HepG2 (cell line): ENCODE measurements around the gene CCDC170. TPM values are rescaled to one million over a fixed set of nuclear protein-coding genes. Genes with fewer than 3 reads are reported as not detected.

Experiments
- BORCS8-MEF2B ChIP-seq: sonication (generic); formaldehyde crosslinking; IDR thresholded peaks from 2 replicates; pipeline ENCODE4 v1.8.0; 2022; ENCODE audit warnings: mild to moderate bottlenecking, missing genetic modification reagents
- ELF4 ChIP-seq: sonication (generic); formaldehyde crosslinking; IDR thresholded peaks from 2 replicates; pipeline ENCODE4 v1.5.0; 2020; ENCODE audit warnings: missing genetic modification reagents, mild to moderate bottlenecking, moderate library complexity, borderline replicate concordance
- HNRNPK ChIP-seq: fragments of 200-400 bp; formaldehyde crosslinking; IDR thresholded peaks from 2 replicates; pipeline ENCODE4 v1.6.1; 2018; ENCODE audit warnings: low read length, low read depth, moderate library complexity, mild to moderate bottlenecking; ENCODE audit not compliant: poor library complexity, severe bottlenecking
- IKZF4 ChIP-seq: sonication (generic); formaldehyde crosslinking; IDR thresholded peaks from 2 replicates; pipeline ENCODE4 v1.5.1; 2020; ENCODE audit warnings: borderline replicate concordance, mild to moderate bottlenecking, low read depth, missing genetic modification reagents; ENCODE audit errors: not compliant biosample characterization
- POLR2AphosphoS2 ChIP-seq: IDR thresholded peaks from 2 replicates; pipeline ENCODE4 v1.6.1; 2011; ENCODE audit warnings: low read depth, low read length, improper control_type of control experiment
- RARA ChIP-seq: IDR thresholded peaks from 2 replicates; pipeline ENCODE4 v1.6.1; 2016; ENCODE audit warnings: missing genetic modification reagents, missing compliant biosample characterization
- RXRA ChIP-seq: sonication (generic); formaldehyde crosslinking; IDR thresholded peaks from 2 replicates; pipeline ENCODE4 v1.5.1; 2020; ENCODE audit warnings: missing genetic modification reagents
- SIX4 ChIP-seq: sonication (generic); formaldehyde crosslinking; IDR thresholded peaks from 2 replicates; pipeline ENCODE4 v1.4.0; 2020; ENCODE audit warnings: missing genetic modification reagents
- SOX13 ChIP-seq, 3 experiments: fragments of 450-650 bp in 1 of 3; sonication (generic) in 1 of 3; formaldehyde crosslinking in 1 of 3; IDR thresholded peaks in 2 of 3; conservative IDR thresholded peaks in 1 of 3; 2 replicates each; pipeline versions ENCODE4 v1.5.0 to v1.6.1; 2016 to 2020; ENCODE audit warnings: antibody characterized with exemption in 1 of 3, mild to moderate bottlenecking in 1 of 3, missing compliant biosample characterization in 1 of 3, missing genetic modification reagents in 1 of 3, moderate library complexity in 1 of 3
- ZC3H13 ChIP-seq: sonication (generic); formaldehyde crosslinking; IDR thresholded peaks from 2 replicates; pipeline ENCODE4 v1.8.1; 2023; ENCODE audit warnings: mild to moderate bottlenecking, missing genetic modification reagents, moderate library complexity
- ZNF138 ChIP-seq: sonication (generic); formaldehyde crosslinking; IDR thresholded peaks from 2 replicates; pipeline ENCODE4 v1.5.0; 2020; ENCODE audit warnings: mild to moderate bottlenecking, low read depth, missing genetic modification reagents
- ZNF225 ChIP-seq: sonication (generic); formaldehyde crosslinking; IDR thresholded peaks from 2 replicates; pipeline ENCODE4 v1.4.0; 2020; ENCODE audit warnings: mild to moderate bottlenecking, missing genetic modification reagents
- ZNF367 ChIP-seq: sonication (generic); formaldehyde crosslinking; IDR thresholded peaks from 2 replicates; pipeline ENCODE4 v1.4.0; 2020; ENCODE audit warnings: missing genetic modification reagents, borderline replicate concordance
- ZNF558 ChIP-seq: sonication (generic); formaldehyde crosslinking; IDR thresholded peaks from 2 replicates; pipeline ENCODE4 v1.9.0; 2022; ENCODE audit warnings: mild to moderate bottlenecking, missing genetic modification reagents, borderline replicate concordance
- ZNF615 ChIP-seq: sonication (generic); formaldehyde crosslinking; IDR thresholded peaks from 2 replicates; pipeline ENCODE4 v1.5.0; 2020; ENCODE audit warnings: mild to moderate bottlenecking, missing genetic modification reagents, borderline replicate concordance
- ZNF792 ChIP-seq: IDR thresholded peaks from 2 replicates; pipeline ENCODE4 v1.6.1; 2016
- polyA plus RNA-seq, 8 experiments: library from polyadenylated mRNA; depleted of rRNA in 3 of 8; stranded (reverse) in 7 of 8; unstranded in 1 of 8; fragments of >200 nt; fragmentation: Illumina TruSeq in 4 of 8; extraction: Trizol in 4 of 8; gene quantifications; 2 replicates each; pipeline versions ENCODE4 v1.2.1 to v1.2.3, GENCODE V29; 2011 to 2016; ENCODE audit warnings: low read depth in 4 of 8, missing spikeins in 1 of 8, mixed read lengths in 1 of 8; ENCODE audit not compliant: insufficient read depth in 1 of 8
- total RNA-seq, 5 experiments: library from RNA; depleted of rRNA; stranded (reverse); fragments of >200 nt; fragmentation: Illumina TruSeq; extraction: Trizol; gene quantifications; 2 replicates each; pipeline ENCODE4 v1.2.3, GENCODE V29; 2016; ENCODE audit warnings: low read depth in 1 of 5
- TF ChIP-seq, protein P1 (sequence below): IDR thresholded peaks from 2 replicates; pipeline ENCODE4 v1.6.1; 2018; ENCODE audit warnings: missing genetic modification reagents, mild to moderate bottlenecking, missing compliant biosample characterization
- TF ChIP-seq, protein P2 (sequence below): sonication (generic); formaldehyde crosslinking; IDR thresholded peaks from 2 replicates; pipeline ENCODE4 v1.5.1; 2020; ENCODE audit warnings: missing genetic modification reagents, mild to moderate bottlenecking, borderline replicate concordance
- TF ChIP-seq, protein P3 (sequence below): sonication (generic); formaldehyde crosslinking; IDR thresholded peaks from 2 replicates; pipeline ENCODE4 v1.4.0; 2020; ENCODE audit warnings: missing genetic modification reagents, borderline replicate concordance

The CCDC170 gene
- total and polyA plus RNA-seq, 2 of the 13 experiments (the other 11 are each of a cell fraction or from before 2014, with no cell fraction given) = 0.90 to 5.1 TPM

DNA sequence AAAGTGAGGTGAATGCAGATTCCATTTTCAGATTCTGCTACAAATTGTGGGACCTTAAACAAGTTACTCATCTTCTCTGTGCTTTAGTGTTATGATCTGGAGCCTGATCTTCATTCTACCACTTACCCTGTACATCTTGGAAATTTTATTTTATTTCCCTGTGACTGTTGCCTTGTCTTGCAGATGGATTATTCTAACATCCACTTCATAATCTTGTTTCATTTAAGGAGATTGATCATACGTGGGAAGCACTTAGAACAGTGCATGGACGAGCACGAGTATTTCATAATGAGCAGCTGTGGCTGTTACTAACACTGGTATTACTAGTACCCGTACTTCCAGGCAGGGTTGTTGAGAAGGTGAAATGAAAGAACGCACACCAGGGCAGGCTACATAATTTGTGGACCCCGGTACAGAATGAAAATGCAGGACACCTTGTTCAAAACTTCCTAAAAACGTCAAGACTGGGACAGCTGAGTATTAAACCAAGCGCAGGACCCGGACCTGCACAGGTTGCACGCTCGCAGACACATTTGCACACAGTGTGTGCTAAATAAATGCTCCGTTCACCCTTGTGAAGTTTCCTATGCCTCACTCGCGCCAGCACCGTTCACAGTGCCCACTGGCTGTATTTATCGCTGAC, 535 bp upstream of the CCDC170 start (continued):
- TF ChIP-seq ZNF138 (CRISPR knock-in tag) (no peak), POLR2AphosphoS2 (no peak), ZNF792 (no peak), BORCS8-MEF2B (CRISPR knock-in tag) (no peak), RXRA (CRISPR knock-in tag) (no peak; the same call in 1 of the 2 replicates), ZNF367 (CRISPR knock-in tag) (no peak), ELF4 (CRISPR knock-in tag) (no peak), RARA (CRISPR knock-in tag) (no peak), HNRNPK (no peak), ZNF558 (CRISPR knock-in tag) (no peak), SOX13 (IDR thresholded peaks at IDR 0.05) (no peak), SOX13 (CRISPR knock-in tag; conservative IDR thresholded peaks at IDR 0.05 in 1 of 2, IDR thresholded peaks at IDR 0.05 in 1 of 2) (no peak), SIX4 (CRISPR knock-in tag) (no peak), IKZF4 (no peak), ZC3H13 (CRISPR knock-in tag) (peak; percentile 30; the same call in 1 of the 2 replicates), ZNF225 (CRISPR knock-in tag) (no peak), ZNF615 (CRISPR knock-in tag) (no peak)
- TF ChIP-seq, protein P1, sequence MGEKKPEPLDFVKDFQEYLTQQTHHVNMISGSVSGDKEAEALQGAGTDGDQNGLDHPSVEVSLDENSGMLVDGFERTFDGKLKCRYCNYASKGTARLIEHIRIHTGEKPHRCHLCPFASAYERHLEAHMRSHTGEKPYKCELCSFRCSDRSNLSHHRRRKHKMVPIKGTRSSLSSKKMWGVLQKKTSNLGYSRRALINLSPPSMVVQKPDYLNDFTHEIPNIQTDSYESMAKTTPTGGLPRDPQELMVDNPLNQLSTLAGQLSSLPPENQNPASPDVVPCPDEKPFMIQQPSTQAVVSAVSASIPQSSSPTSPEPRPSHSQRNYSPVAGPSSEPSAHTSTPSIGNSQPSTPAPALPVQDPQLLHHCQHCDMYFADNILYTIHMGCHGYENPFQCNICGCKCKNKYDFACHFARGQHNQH (CRISPR knock-in tag) = no peak
- TF ChIP-seq, protein P2, sequence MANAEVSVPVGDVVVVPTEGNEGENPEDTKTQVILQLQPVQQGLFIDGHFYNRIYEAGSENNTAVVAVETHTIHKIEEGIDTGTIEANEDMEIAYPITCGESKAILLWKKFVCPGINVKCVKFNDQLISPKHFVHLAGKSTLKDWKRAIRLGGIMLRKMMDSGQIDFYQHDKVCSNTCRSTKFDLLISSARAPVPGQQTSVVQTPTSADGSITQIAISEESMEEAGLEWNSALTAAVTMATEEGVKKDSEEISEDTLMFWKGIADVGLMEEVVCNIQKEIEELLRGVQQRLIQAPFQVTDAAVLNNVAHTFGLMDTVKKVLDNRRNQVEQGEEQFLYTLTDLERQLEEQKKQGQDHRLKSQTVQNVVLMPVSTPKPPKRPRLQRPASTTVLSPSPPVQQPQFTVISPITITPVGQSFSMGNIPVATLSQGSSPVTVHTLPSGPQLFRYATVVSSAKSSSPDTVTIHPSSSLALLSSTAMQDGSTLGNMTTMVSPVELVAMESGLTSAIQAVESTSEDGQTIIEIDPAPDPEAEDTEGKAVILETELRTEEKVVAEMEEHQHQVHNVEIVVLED (CRISPR knock-in tag) = no peak
- TF ChIP-seq, protein P3, sequence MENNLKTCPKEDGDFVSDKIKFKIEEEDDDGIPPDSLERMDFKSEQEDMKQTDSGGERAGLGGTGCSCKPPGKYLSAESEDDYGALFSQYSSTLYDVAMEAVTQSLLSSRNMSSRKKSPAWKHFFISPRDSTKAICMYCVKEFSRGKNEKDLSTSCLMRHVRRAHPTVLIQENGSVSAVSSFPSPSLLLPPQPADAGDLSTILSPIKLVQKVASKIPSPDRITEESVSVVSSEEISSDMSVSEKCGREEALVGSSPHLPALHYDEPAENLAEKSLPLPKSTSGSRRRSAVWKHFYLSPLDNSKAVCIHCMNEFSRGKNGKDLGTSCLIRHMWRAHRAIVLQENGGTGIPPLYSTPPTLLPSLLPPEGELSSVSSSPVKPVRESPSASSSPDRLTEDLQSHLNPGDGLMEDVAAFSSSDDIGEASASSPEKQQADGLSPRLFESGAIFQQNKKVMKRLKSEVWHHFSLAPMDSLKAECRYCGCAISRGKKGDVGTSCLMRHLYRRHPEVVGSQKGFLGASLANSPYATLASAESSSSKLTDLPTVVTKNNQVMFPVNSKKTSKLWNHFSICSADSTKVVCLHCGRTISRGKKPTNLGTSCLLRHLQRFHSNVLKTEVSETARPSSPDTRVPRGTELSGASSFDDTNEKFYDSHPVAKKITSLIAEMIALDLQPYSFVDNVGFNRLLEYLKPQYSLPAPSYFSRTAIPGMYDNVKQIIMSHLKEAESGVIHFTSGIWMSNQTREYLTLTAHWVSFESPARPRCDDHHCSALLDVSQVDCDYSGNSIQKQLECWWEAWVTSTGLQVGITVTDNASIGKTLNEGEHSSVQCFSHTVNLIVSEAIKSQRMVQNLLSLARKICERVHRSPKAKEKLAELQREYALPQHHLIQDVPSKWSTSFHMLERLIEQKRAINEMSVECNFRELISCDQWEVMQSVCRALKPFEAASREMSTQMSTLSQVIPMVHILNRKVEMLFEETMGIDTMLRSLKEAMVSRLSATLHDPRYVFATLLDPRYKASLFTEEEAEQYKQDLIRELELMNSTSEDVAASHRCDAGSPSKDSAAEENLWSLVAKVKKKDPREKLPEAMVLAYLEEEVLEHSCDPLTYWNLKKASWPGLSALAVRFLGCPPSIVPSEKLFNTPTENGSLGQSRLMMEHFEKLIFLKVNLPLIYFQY = no peak
